Aorta (tissue), 4 donors: ENCODE results near the gene NFRKB. TPM values are rescaled to one million over a fixed set of nuclear protein-coding genes. Genes with fewer than 3 reads are reported as not detected.

Experiments used
- polyA plus RNA-seq, 2 donors: library from polyadenylated mRNA; stranded (reverse); fragments of 200-250 nt; gene quantifications; one replicate each; pipeline ENCODE4 v1.2.3, GENCODE V29; 2013
- total RNA-seq, 2 donors: library from RNA; stranded (reverse); fragmentation: NEBNext Ultra II Directional; extraction: Animal tissue kit (Norgen Biotek cat#: 25700); gene quantifications; one replicate each; pipeline ENCODE4 v1.2.1, GENCODE V29; 2021
- donor health status: healthy with polysubstance abuse.
- donor health status: Bipolar disorder and iron deficiency.
- donor health status: DM: no; HTN: no; CAD: no.
- donor health status: DM: yes; HTN: yes; CAD: no.

The NFRKB gene
- total and polyA plus RNA-seq, 4 donors, result 11.4 to 30.9 (median 18.5) TPM

Other genes with a start within 250 kb of the NFRKB start
- gene TMEM45B, start 79.7 kb downstream of the NFRKB start, total RNA-seq, result under 1 TPM; 0.19 to 0.72 TPM
- gene TMEM45B, start 79.7 kb downstream of the NFRKB start, polyA plus RNA-seq, result 10 to 100 TPM in 1 of 2 donors, not detected in 1; 10.0 TPM
- gene PRDM10, start 107.3 kb upstream of the NFRKB start, total RNA-seq, result 10 to 100 TPM in 1 of 2 donors, 1 to 10 TPM in 1; 7.7 to 14.9 TPM
- 1 to 10 TPM; 1.5 to 2.4 TPM for gene PRDM10, start 107.3 kb upstream of the NFRKB start, polyA plus RNA-seq
- 100 to 1,000 TPM; 367 to 414 TPM for gene APLP2, start 174.3 kb upstream of the NFRKB start, total RNA-seq
- 100 to 1,000 TPM; 219 to 405 TPM for gene APLP2, start 174.3 kb upstream of the NFRKB start, polyA plus RNA-seq